Endothelial cell of hepatic sinusoid (primary cell): ENCODE data around the gene DMRT1.
"Not testable (repeated sequence)": the region's sequence is repeated elsewhere in the genome, so short reads cannot be mapped to it uniquely, and the experiment has no call there.

ENCODE experiments used
- in situ Hi-C: cut with HindIII; loops from 2 replicates; pipeline ENCODE4 v1.10.0; 2017; ENCODE audit warnings: low sequenced_read_pairs

The DMRT1 gene

GRCh38 chr9:994005-994404 lies 152.5 kb downstream of the DMRT1 start:
- in situ Hi-C loops, result loop anchor here (5.0 kb wide), 2 partner anchors 42 to 107 kb away; no protein-coding TSS in a partner anchor

DNA sequence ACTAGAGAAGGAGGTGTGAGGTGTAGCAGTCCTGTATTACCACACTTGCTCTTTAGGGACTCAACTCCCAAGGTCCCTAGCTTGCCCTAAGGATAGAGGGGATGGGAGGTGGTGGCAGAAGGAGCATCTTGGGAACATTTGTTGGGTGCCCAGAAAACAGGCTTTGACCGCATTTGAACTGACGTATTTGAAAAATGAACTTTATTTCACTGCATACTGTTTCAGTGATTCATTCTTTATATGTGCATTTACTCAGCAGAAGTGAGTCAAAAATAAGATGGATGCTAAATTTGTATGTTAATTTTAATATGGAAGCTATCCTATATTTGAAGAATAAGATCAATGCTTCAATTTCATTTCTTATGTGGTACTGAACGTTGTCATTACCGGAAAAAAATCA lies 153.7 kb downstream of the DMRT1 start:
- in situ Hi-C loops, result no loop called here

GRCh38 chr9:995781-996180 lies 154.3 kb downstream of the DMRT1 start:
- in situ Hi-C loops, result no loop called here

DNA sequence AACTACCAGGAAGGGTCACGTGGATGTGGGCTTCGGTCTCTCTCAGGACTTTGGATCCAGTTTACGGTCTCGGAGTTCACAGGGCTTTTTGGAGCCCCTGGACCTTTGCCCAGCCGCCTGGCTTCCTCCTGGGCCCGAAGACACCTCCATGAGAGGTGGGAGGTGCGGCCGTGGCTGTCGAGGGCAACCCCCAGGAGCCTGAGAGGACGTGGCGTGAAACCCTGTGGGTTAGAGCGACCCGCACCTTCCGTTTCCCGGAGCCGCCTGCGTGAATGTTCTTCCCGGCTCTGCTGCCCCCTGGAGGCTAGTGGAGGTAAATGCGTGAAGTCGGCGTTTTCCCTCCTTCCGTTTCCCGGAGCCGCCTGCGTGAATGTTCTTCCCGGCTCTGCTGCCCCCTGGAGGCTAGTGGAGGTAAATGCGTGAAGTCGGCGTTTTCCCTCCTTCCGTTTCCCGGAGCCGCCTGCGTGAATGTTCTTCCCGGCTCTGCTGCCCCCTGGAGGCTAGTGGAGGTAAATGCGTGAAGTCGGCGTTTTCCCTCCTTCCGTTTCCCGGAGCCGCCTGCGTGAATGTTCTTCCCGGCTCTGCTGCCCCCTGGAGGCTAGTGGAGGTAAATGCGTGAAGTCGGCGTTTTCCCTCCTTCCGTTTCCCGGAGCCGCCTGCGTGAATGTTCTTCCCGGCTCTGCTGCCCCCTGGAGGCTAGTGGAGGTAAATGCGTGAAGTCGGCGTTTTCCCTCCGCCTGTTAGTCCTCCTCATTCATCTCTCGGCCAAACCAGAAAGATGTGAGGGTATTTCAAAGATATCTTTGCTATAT lies 157.0 kb downstream of the DMRT1 start:
- in situ Hi-C loops, result not testable (repeated sequence)

DNA sequence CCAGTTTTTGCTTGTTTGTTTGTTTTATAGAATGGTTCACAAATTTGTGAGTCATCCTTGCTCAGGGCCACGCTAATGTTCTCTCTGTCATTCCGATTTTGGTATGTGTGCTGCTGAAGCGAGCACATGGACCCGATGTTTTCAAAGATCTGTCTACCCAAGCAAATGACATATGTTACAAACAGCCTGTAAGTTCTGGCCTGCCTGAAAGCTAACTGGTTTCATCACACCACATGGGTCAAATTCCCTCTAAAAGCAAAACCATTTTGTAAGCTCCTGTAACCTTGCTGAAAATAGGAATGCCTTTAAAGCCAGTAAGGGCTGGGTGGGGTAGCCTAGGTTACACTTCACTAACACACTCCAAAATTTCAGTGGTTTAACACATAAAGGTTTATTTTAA lies 160.3 kb downstream of the DMRT1 start:
- in situ Hi-C loops, result no loop called here

DNA sequence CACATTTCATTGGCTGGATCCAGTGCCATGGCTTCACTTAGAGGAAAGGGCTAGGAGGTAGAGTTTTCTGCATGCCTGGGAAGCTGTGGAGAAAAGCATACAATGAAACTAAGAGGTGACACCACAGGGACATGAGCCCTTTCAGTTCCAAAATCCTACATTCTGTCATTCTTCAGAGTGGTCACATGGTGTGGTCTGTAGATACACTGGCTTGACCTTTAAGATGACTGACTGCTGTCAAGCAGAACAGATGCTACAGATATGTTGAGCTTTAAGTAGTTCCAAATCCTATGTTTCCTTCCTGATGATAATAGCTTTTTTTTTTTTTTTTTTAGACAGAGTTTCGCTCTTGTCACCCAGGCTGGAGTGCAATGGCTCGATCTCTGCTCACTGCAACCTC lies 161.2 kb downstream of the DMRT1 start:
- in situ Hi-C loops, result no loop called here

- in situ Hi-C loops, result no loop called here
These were observed 163.7 kb downstream of the DMRT1 start for GRCh38 chr9:1005043-1005667.

DNA sequence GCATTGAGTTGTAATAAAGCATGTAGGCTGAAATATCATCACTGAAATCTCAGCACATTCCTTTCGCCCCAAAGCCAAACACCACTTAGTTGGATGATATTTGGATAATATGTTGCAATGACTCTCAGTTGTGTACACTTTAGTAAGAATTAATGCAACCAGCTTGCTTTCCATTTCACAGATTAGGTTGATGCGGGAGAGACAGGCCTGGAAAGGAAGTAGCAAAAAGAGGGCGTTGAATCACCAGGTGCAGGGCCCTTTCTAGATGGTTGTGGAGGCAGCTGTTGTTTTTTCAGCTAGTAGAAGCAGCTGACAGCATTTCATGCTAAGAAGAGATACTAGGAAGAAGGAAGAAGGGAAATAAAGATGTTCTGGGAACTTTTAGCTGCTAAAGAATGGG lies 165.8 kb downstream of the DMRT1 start:
- in situ Hi-C loops, result no loop called here

DNA sequence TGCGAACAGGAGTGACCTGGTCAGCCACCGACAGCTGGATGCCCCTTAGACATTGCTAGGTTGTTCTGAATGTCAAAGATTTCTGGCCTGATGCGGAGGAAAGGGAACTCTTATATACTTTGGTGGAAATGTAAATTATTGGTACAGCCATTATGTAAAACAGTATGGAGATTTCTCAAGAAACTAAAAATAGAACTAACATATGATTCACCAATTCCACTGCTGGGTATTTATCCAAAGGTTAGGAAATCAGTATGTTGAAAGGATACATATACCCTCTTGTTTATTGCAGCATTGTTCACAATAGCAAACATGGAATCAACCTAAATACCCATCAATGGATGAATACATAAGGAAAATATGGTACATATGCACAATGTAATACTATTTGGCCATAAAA lies 166.7 kb downstream of the DMRT1 start:
- in situ Hi-C loops, result no loop called here

DNA sequence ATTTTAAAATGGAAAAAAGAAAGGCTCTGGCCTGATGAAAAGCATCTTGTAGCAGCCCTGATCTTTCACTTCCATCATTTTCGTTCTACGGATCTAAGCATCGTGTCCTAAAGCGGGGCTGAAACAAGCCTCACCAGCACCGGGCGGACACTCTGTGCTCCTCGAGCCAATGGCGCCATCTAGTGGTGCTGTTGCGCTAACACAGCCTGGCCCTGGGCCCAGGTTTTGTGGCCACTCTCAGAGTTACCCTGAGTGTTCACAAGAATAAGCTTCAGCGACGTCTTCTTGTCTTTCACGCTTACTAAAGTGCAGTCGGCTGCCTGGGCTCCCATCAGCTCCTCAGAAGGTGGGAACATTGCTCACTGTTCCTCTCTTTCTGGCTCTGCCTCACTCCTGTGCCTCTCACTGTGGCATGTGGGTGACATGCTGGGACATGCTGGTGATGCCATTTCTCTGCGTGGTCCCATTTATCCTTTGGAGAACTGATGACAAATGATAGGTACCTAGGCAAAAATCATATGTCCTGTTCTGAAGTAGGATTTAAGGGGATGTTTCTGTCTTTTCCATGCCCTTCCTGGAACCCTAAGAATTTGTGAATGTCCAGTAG lies 167.7 kb downstream of the DMRT1 start:
- in situ Hi-C loops, result no loop called here

GRCh38 chr9:1013021-1013420 lies 171.5 kb downstream of the DMRT1 start:
- in situ Hi-C loops, result no loop called here

GRCh38 chr9:1014225-1014624 lies 172.7 kb downstream of the DMRT1 start:
- in situ Hi-C loops, result no loop called here

DNA sequence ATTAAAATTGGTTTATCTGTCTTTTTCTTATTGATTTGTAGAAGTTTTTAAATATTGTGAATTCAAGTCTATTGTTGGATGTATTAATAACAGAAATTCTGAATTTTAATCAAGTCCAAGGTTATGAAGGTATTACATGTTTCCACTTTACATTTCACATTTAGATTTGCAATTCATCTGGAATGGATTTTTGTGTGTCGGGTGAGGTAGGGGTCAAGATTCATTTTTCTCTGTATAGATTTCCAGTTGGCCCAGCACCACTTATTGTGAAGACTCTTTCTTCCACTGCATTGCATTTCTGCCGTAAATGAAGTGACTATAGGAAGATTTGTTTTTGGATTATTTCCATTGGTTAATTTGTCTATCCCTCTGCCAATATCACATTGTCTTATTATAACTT lies 173.1 kb downstream of the DMRT1 start:
- in situ Hi-C loops, result no loop called here

DNA sequence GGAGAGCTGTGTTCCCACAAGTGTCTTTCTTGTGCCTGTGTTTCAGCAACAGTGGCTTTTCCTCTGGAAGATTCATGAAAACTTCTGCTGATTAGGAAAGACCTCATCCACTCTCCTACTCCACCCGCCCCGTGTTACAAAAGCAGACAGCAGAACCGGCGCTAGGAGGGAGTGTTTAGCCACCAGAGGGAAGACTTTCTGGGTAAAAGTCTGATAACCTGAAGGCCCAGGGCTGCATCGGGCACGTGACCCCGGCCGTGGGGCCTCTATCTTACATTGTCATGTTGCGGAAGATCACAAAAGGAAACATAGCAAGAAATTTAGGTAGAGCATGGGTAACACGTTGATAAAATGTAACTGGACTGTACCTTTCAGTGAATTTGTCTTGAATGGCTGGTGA lies 176.6 kb downstream of the DMRT1 start:
- in situ Hi-C loops, result no loop called here
